Left ventricle myocardium inferior (tissue), 1 donor: Measurements from ENCODE around the gene PLA2G4A. TPM values are rescaled to one million over a fixed set of nuclear protein-coding genes. Genes with fewer than 3 reads are reported as not detected.

Experiments
- DNase-seq: peaks from one replicate; pipeline ENCODE4 v3.0.0-alpha.2; 2020
- H3K27ac ChIP-seq: fragments of 200-600 bp; replicated peaks from 2 replicates; pipeline ENCODE4 v1.8.0; 2021
- H3K27me3 ChIP-seq: fragments of 200-600 bp; 2 replicates; pipeline ENCODE4 v1.8.0; 2021; ENCODE audit warnings: low read depth
- H3K36me3 ChIP-seq: fragments of 200-600 bp; 2 replicates; pipeline ENCODE4 v1.8.0; 2021
- H3K4me1 ChIP-seq: fragments of 200-600 bp; 2 replicates; pipeline ENCODE4 v1.8.0; 2021
- H3K4me3 ChIP-seq: fragments of 200-600 bp; 2 replicates; pipeline ENCODE4 v1.8.0; 2021; ENCODE audit warnings: mild to moderate bottlenecking, moderate library complexity
- H3K9me3 ChIP-seq: fragments of 200-600 bp; replicated peaks from 2 replicates; pipeline ENCODE4 v1.8.0; 2021
- intact Hi-C: fragments of 100-400 bp; cut with micrococcal nuclease; formaldehyde crosslinking; loops from one replicate; pipeline ENCODE4 v1.11.0; 2022
- total RNA-seq: library from RNA; stranded (reverse); fragmentation: NEBNext Ultra II Directional; extraction: Animal tissue kit (Norgen Biotek cat#: 25700); gene quantifications from one replicate; pipeline ENCODE4 v1.2.1, GENCODE V29; 2021
- TF ChIP-seq, protein P1 (sequence below): fragments of 200-600 bp; IDR thresholded peaks from 2 replicates; pipeline ENCODE4 v1.8.0; 2021; ENCODE audit warnings: antibody characterized with exemption, mild to moderate bottlenecking, borderline replicate concordance
- donor health status: DM: no; HTN: yes; CAD: no; lungs with severe emphysema.

PLA2G4A gene
- total RNA-seq, 1 donor from 2014 or later: 2.7 TPM

DNA sequence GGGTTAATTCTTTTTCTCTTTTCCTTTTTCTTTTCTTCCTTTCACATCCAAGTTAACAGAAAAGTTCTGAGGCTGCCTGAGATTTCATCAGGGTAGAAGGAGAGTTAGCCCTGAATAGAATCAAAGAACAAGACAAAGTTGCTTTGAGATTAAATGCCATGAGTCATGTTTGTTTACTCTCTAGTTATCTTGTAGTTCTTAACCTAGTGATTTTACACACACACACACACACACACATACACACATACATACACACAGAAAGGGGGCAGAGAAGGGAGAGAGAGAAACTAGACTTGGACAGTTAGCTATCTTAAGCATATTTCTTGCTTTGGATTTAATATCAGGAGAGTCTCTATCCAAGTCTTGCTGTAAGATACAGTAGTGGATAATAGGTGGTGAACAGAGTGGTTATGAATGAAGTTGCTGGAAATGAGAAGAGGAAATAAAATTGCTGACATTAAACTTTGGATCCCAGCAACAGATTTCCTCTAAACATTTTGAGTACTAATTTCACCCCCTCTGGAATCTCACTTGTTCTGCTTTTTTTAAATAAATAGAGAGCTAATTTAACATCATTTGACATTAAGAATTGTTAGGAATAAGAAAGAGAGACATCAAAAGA lies 19.9 kb downstream of the PLA2G4A start:
- intact Hi-C loops: no loop called here
- no peak overlapping the region for H3K4me3 ChIP-seq
- H3K36me3 ChIP-seq: no peaks in the 10 kb centered on the region
- peak overlapping the region; percentile 17 for H3K27ac ChIP-seq
- no peaks in the 10 kb centered on the region for H3K4me1 ChIP-seq
- H3K27me3 ChIP-seq: no peaks in the 10 kb centered on the region
- H3K9me3 ChIP-seq: no peaks in the 10 kb centered on the region
- DNase-seq: no peak
- TF ChIP-seq, protein P1, sequence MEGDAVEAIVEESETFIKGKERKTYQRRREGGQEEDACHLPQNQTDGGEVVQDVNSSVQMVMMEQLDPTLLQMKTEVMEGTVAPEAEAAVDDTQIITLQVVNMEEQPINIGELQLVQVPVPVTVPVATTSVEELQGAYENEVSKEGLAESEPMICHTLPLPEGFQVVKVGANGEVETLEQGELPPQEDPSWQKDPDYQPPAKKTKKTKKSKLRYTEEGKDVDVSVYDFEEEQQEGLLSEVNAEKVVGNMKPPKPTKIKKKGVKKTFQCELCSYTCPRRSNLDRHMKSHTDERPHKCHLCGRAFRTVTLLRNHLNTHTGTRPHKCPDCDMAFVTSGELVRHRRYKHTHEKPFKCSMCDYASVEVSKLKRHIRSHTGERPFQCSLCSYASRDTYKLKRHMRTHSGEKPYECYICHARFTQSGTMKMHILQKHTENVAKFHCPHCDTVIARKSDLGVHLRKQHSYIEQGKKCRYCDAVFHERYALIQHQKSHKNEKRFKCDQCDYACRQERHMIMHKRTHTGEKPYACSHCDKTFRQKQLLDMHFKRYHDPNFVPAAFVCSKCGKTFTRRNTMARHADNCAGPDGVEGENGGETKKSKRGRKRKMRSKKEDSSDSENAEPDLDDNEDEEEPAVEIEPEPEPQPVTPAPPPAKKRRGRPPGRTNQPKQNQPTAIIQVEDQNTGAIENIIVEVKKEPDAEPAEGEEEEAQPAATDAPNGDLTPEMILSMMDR: no peak

DNA sequence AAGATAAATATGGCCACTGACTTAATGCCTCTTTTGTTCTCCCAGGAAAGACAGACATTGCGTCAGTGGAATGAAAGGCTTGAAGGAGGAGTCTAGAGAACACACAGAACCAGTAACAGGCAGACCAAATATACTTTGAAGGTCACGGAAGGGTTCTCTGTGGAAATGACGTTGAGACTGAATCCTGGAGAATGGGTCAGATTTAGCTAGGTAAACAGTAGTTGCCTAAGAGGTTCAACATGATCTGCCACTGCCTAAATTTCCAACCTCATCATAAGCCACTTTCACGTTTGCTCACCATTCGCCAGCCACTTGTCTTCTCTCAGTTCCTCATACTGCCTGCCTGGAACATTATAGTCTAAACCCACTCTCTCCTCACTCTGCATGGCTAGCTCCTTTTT lies 20.5 kb downstream of the PLA2G4A start:
- DNase-seq: no peak
- Histone ChIP-seq H3K4me3 (no peak overlapping the region), H3K4me1 (no peaks in the 10 kb centered on the region), H3K9me3 (no peaks in the 10 kb centered on the region), H3K27ac (peak overlapping the region; percentile 29), H3K36me3 (no peaks in the 10 kb centered on the region), H3K27me3 (no peaks in the 10 kb centered on the region)
- intact Hi-C loops: no loop called here
- TF ChIP-seq, protein P1: no peak

DNA sequence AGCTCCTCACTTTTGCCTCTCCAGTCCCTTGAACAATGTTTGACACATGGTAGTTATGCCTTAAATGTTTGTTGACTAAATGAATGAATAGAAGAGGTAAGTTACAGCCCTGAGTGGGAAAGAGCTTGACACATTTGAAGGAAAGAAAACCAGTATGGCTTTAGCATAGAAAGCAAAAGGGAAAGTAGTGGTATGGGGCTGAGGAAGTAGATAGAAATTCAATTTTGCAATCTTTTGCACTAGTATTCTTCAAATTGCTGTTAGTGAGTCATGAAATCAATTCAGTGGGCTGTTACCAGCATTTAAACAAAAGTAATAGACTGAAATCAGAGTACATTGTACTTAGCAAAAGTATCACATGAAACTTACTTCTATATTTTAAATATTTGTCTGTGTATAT lies 21.1 kb downstream of the PLA2G4A start:
- H3K27ac ChIP-seq: peak overlapping the region; percentile 29
- no peaks in the 10 kb centered on the region for H3K36me3 ChIP-seq
- DNase-seq: no peak
- no peaks in the 10 kb centered on the region for H3K27me3 ChIP-seq
- no peak overlapping the region for H3K4me3 ChIP-seq
- H3K9me3 ChIP-seq: no peaks in the 10 kb centered on the region
- intact Hi-C loops: no loop called here
- TF ChIP-seq, protein P1: no peak
- no peaks in the 10 kb centered on the region for H3K4me1 ChIP-seq

DNA sequence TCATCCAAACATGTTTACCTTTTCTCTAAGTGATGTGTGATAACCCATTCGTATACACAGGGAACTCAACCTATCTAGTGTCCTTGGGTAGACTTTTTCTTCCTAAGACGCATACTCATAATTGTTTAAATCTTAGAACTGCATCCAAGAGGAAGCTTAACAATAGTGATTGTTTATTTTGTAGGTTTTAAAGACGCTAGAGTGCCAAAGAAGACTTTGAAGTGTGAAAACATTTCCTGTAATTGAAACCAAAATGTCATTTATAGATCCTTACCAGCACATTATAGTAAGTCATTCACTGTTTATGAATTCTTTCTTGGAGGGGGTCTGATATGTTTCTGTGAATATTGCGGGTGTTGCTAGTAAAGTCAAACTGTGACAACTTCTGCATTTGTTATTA lies 25.4 kb downstream of the PLA2G4A start:
- TF ChIP-seq, protein P1: no peak
- intact Hi-C loops: no loop called here
- H3K9me3 ChIP-seq: peaks cover 4% of the 10 kb centered on the region

DNA sequence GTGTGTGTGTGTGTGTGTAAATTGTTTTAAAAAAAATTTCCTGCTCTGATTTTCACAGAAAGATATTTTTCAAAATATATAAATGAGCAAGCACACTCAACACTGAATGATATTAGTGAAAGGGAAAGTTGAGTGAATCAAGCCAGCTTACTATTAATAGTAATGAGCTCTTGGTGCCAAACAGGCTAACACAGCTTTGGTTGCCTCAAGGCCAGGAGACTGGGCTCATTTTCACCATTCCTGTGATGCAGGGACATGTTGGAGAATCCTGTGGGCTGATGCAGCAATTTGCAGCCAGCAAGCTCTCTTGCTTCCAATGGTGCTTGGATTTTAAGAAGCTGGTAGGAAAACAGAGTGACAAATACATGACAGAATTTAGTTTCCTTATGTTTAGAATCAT lies 30.2 kb downstream of the PLA2G4A start:
- H3K27ac ChIP-seq: no peak overlapping the region
- intact Hi-C loops: no loop called here
- DNase-seq: no peak

More for the DNA sequence above, 25.4 kb downstream of the PLA2G4A start:
- Histone ChIP-seq H3K36me3 (no peaks in the 10 kb centered on the region), H3K27ac (no peak overlapping the region), H3K27me3 (no peaks in the 10 kb centered on the region), H3K4me3 (no peak overlapping the region), H3K4me1 (peaks cover 2% of the 10 kb centered on the region)
- DNase-seq: no peak

More for the DNA sequence above, 30.2 kb downstream of the PLA2G4A start:
- H3K4me3 ChIP-seq: no peak overlapping the region
- TF ChIP-seq, protein P1: no peak
- peaks cover 4% of the 10 kb centered on the region for H3K9me3 ChIP-seq
- no peaks in the 10 kb centered on the region for H3K27me3 ChIP-seq
- H3K4me1 ChIP-seq: peaks cover 4% of the 10 kb centered on the region
- H3K36me3 ChIP-seq: no peaks in the 10 kb centered on the region
